Measurements from ENCODE around the gene PRSS50.

PRSS50 gene

GRCh38 chr3:46667657-46668056, 50.0 kb downstream of the PRSS50 start:
- no peak for DNase-seq

GRCh38 chr3:46667061-46667621, 50.5 kb downstream of the PRSS50 start:
- DNase-seq: no peak

GRCh38 chr3:46666453-46666845, 51.2 kb downstream of the PRSS50 start:
- DNase-seq: no peak

- no peak for DNase-seq
Measured at GRCh38 chr3:46665763-46666452, 51.8 kb downstream of the PRSS50 start.

GRCh38 chr3:46664971-46665762, 52.5 kb downstream of the PRSS50 start:
- no peak for DNase-seq

GRCh38 chr3:46664188-46664970, 53.3 kb downstream of the PRSS50 start:
- no peak for DNase-seq

- peak; percentile 7 for DNase-seq
Measured at GRCh38 chr3:46663591-46664135, 54.0 kb downstream of the PRSS50 start.

- no peak for DNase-seq
Measured at GRCh38 chr3:46662771-46663551, 54.7 kb downstream of the PRSS50 start.

Data from activated CD4-positive, alpha-beta T cell treated with anti-CD3 and anti-CD28 coated beads, Interleukin-2, Interleukin-6, amounts not matched to agents 100 ng/mL and 50 ng/mL, durations not matched to agents 16 hours and 8 hours (primary cell).